Measurements from ENCODE around the gene SRRT.
A peak's percentile ranks its signal among the peaks of the same experiment; 100 is the strongest.
"Not testable (repeated sequence)": the region's sequence is repeated elsewhere in the genome, so short reads cannot be mapped to it uniquely, and the experiment has no call there.

SRRT gene

DNA sequence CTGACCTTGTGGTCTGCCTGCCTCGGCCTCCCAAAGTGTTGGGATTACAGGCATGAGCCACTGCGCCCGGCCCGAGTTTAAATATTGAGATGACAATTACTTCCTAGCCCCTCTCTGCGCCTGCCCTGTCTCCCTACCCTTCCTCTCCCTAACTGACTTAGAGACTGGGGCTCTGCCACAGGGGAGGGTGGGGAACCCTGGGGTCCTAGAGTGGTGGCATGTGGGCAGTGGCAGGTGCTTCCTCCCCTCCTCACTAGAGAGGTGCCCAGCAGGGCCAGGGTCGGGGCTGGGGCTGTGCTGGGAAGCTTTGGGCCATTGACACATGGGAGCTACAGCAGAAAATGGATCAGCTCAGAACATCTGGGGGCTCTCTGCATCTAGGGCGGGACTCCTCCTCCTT lies 27.7 kb downstream of the SRRT start:
- no peak for DNase-seq (ENCODE audit: low read depth in 2 of 2)
- TF ChIP-seq, protein P1, sequence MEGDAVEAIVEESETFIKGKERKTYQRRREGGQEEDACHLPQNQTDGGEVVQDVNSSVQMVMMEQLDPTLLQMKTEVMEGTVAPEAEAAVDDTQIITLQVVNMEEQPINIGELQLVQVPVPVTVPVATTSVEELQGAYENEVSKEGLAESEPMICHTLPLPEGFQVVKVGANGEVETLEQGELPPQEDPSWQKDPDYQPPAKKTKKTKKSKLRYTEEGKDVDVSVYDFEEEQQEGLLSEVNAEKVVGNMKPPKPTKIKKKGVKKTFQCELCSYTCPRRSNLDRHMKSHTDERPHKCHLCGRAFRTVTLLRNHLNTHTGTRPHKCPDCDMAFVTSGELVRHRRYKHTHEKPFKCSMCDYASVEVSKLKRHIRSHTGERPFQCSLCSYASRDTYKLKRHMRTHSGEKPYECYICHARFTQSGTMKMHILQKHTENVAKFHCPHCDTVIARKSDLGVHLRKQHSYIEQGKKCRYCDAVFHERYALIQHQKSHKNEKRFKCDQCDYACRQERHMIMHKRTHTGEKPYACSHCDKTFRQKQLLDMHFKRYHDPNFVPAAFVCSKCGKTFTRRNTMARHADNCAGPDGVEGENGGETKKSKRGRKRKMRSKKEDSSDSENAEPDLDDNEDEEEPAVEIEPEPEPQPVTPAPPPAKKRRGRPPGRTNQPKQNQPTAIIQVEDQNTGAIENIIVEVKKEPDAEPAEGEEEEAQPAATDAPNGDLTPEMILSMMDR (IDR thresholded peaks at IDR 0.05; ENCODE audit: low read depth, low read length) = no peak
- H3K4me3 ChIP-seq (replicated peaks in 1 of 2; ENCODE audit: low read depth in 2 of 2, low read length in 2 of 2) = no peak overlapping the region

GRCh38 chr7:100908512-100908911 lies 33.6 kb downstream of the SRRT start:
- no peak for DNase-seq (ENCODE audit: low read depth in 2 of 2)
- no peak overlapping the region for H3K4me3 ChIP-seq (replicated peaks in 1 of 2; ENCODE audit: low read depth in 2 of 2, low read length in 2 of 2)
- TF ChIP-seq, protein P1 (IDR thresholded peaks at IDR 0.05; ENCODE audit: low read depth, low read length) = no peak

- not testable (repeated sequence) for H3K4me3 ChIP-seq (replicated peaks in 1 of 2; ENCODE audit: low read depth in 2 of 2, low read length in 2 of 2); DNase-seq (ENCODE audit: low read depth in 2 of 2)
Measured at GRCh38 chr7:100910443-100910842, 35.5 kb downstream of the SRRT start.

GRCh38 chr7:100911484-100911883 lies 36.6 kb downstream of the SRRT start:
- H3K4me3 ChIP-seq (replicated peaks in 1 of 2; ENCODE audit: low read depth in 2 of 2, low read length in 2 of 2) = no peak overlapping the region
- DNase-seq (ENCODE audit: low read depth in 2 of 2) = no peak
- TF ChIP-seq, protein P1 (IDR thresholded peaks at IDR 0.05; ENCODE audit: low read depth, low read length) = no peak

GRCh38 chr7:100914208-100914878 lies 39.4 kb downstream of the SRRT start:
- DNase-seq (ENCODE audit: low read depth in 2 of 2) = no peak
- TF ChIP-seq, protein P1 (IDR thresholded peaks at IDR 0.05; ENCODE audit: low read depth, low read length) = no peak
- no peak overlapping the region for H3K4me3 ChIP-seq (replicated peaks in 1 of 2; ENCODE audit: low read depth in 2 of 2, low read length in 2 of 2)

- TF ChIP-seq, protein P1 (IDR thresholded peaks at IDR 0.05; ENCODE audit: low read depth, low read length) = no peak
- H3K4me3 ChIP-seq (replicated peaks in 1 of 2; ENCODE audit: low read depth in 2 of 2, low read length in 2 of 2) = no peak overlapping the region
- peak in 1 of 2 donors; percentile 22 for DNase-seq (ENCODE audit: low read depth in 2 of 2)
Measured at GRCh38 chr7:100914879-100915447, 40.1 kb downstream of the SRRT start.

DNA sequence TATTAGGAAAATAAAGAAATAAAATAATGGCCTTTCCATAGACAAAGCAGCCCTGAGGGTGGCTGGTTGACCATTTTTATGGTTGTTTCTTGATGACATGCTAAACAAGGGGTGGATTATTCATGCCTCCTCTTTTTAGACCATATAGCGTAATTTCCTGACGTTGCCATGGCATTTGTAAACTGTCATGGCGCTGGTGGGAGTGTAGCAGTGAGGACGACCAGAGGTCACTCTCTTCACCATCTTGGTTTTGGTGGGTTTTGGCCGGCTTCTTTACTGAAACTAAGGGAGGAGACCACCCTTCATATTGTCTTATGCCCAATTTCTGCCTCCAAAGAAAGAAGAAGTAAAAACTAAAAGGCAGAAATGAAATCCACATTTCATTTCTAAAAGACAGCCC lies 44.4 kb downstream of the SRRT start:
- not testable (repeated sequence) for DNase-seq (ENCODE audit: low read depth in 2 of 2); H3K4me3 ChIP-seq (replicated peaks in 1 of 2; ENCODE audit: low read depth in 2 of 2, low read length in 2 of 2)

DNA sequence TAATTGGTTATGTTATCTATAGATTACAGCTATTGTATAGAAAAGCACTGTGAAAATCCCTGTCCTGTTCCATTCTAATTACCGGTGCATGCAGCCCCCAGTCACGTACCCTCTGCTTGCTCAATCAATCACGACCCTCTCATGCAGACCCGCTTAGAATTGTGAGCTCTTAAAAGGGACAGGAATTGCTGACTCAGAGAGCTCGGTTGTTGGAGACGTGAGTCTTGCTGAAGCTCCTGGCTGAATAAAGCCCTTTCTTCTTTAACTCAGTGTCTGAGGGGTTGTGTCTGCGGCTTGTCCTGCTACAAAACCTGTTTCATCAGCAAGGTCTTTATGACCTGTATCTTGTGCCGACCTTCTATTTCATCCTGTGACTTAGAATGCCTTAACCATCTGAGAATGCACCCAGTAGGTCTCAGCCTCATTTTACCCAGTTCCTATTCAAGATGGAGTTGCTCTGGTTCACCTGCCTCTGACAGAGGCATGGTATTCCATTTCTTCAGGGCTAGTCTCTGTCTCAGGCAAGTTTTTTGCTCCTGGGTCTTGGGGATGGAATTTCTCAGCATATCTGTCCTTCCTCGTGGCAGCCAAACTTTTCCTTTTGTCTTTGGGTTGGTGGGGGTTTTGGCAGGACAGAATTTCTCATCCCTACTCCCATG lies 45.0 kb downstream of the SRRT start:
- DNase-seq (ENCODE audit: low read depth in 2 of 2); H3K4me3 ChIP-seq (replicated peaks in 1 of 2; ENCODE audit: low read depth in 2 of 2, low read length in 2 of 2): not testable (repeated sequence)

Data from cardiac fibroblast (primary cell).